ENCODE data around the gene ARL2. TPM values are rescaled to one million over a fixed set of nuclear protein-coding genes. Genes with fewer than 3 reads are reported as not detected.

Gene ARL2
- total and polyA plus RNA-seq, 5 donors = 117 to 179 (median 140) TPM

Small RNA genes lying within 50 kb of the gene (microRNA-seq; reads per million reads assigned to microRNA genes)
- 0.42 to 0.54 reads per million in 2 donors for gene MIR6879

Other genes with a start within 250 kb of the ARL2 start
- 100 to 1,000 TPM; 188 to 203 (median 197) TPM for gene SF1, start 235.6 kb upstream of the ARL2 start, total RNA-seq
- gene SF1, start 235.6 kb upstream of the ARL2 start, polyA plus RNA-seq = 72.8 TPM
- gene MAP4K2, start 210.9 kb upstream of the ARL2 start, total RNA-seq = 10 to 100 TPM in 3 of 4 donors, 1 to 10 TPM in 1; 8.7 to 11.7 (median 11.0) TPM
- 11.0 TPM for gene MAP4K2, start 210.9 kb upstream of the ARL2 start, polyA plus RNA-seq
- 10 to 100 TPM in 2 of 4 donors, 1 to 10 TPM in 2; 9.6 to 11.7 (median 10.1) TPM for gene MEN1, start 203.6 kb upstream of the ARL2 start, total RNA-seq
- 10.1 TPM for gene MEN1, start 203.6 kb upstream of the ARL2 start, polyA plus RNA-seq
- gene CDC42BPG, start 169.5 kb upstream of the ARL2 start, total RNA-seq = 1 to 10 TPM in 1 of 4 donors, under 1 TPM in 3; 0.39 to 2.3 (median 0.78) TPM
- gene CDC42BPG, start 169.5 kb upstream of the ARL2 start, polyA plus RNA-seq = 0.36 TPM
- gene EHD1, start 135.5 kb upstream of the ARL2 start, total RNA-seq = 10 to 100 TPM; 23.4 to 35.3 (median 31.4) TPM
- gene EHD1, start 135.5 kb upstream of the ARL2 start, polyA plus RNA-seq = 20.8 TPM
- 10 to 100 TPM; 13.3 to 17.9 (median 15.3) TPM for gene ATG2A, start 97.0 kb upstream of the ARL2 start, total RNA-seq
- gene ATG2A, start 97.0 kb upstream of the ARL2 start, polyA plus RNA-seq = 13.6 TPM
- gene PPP2R5B, start 89.5 kb upstream of the ARL2 start, total RNA-seq = 10 to 100 TPM; 21.7 to 28.0 (median 24.6) TPM
- gene PPP2R5B, start 89.5 kb upstream of the ARL2 start, polyA plus RNA-seq = 28.9 TPM
- gene GPHA2, start 78.3 kb upstream of the ARL2 start, total RNA-seq = not detected
- gene GPHA2, start 78.3 kb upstream of the ARL2 start, polyA plus RNA-seq = not detected
- gene MAJIN, start 42.1 kb upstream of the ARL2 start, total RNA-seq = not detected
- gene MAJIN, start 42.1 kb upstream of the ARL2 start, polyA plus RNA-seq = not detected
- gene BATF2, start 17.2 kb upstream of the ARL2 start, total RNA-seq = 1 to 10 TPM; 1.4 to 3.5 (median 1.7) TPM
- gene BATF2, start 17.2 kb upstream of the ARL2 start, polyA plus RNA-seq = 1.3 TPM
- gene SNX15, start 13.3 kb downstream of the ARL2 start, total RNA-seq = 10 to 100 TPM; 14.3 to 25.2 (median 19.9) TPM
- 16.7 TPM for gene SNX15, start 13.3 kb downstream of the ARL2 start, polyA plus RNA-seq
- 1 to 10 TPM; 4.2 to 7.7 (median 6.4) TPM for gene SAC3D1, start 27.1 kb downstream of the ARL2 start, total RNA-seq
- gene SAC3D1, start 27.1 kb downstream of the ARL2 start, polyA plus RNA-seq = 6.4 TPM
- gene NAALADL1, start 44.4 kb downstream of the ARL2 start, total RNA-seq = 1 to 10 TPM; 8.1 to 9.8 (median 8.8) TPM
- 7.1 TPM for gene NAALADL1, start 44.4 kb downstream of the ARL2 start, polyA plus RNA-seq
- 1 to 10 TPM in 2 of 4 donors, under 1 TPM in 2; 0.22 to 1.6 (median 1.3) TPM for gene CDCA5, start 69.9 kb downstream of the ARL2 start, total RNA-seq
- gene CDCA5, start 69.9 kb downstream of the ARL2 start, polyA plus RNA-seq = 0.50 TPM
- gene ZFPL1, start 70.1 kb downstream of the ARL2 start, total RNA-seq = 10 to 100 TPM; 25.6 to 27.3 (median 26.3) TPM
- 32.6 TPM for gene ZFPL1, start 70.1 kb downstream of the ARL2 start, polyA plus RNA-seq
- 10 to 100 TPM; 68.0 to 80.9 (median 79.1) TPM for gene VPS51, start 82.1 kb downstream of the ARL2 start, total RNA-seq
- gene VPS51, start 82.1 kb downstream of the ARL2 start, polyA plus RNA-seq = 67.1 TPM
- 10 to 100 TPM; 45.7 to 91.5 (median 52.3) TPM for gene TM7SF2, start 97.7 kb downstream of the ARL2 start, total RNA-seq
- 63.5 TPM for gene TM7SF2, start 97.7 kb downstream of the ARL2 start, polyA plus RNA-seq
- gene ZNHIT2, start 103.5 kb downstream of the ARL2 start, total RNA-seq = 1 to 10 TPM; 6.4 to 9.2 (median 7.8) TPM
- 11.6 TPM for gene ZNHIT2, start 103.5 kb downstream of the ARL2 start, polyA plus RNA-seq
- gene FAU, start 108.0 kb downstream of the ARL2 start, total RNA-seq = 100 to 1,000 TPM; 658 to 797 (median 721) TPM
- 686 TPM for gene FAU, start 108.0 kb downstream of the ARL2 start, polyA plus RNA-seq
- gene MRPL49, start 108.2 kb downstream of the ARL2 start, total RNA-seq = 10 to 100 TPM; 31.1 to 37.7 (median 34.1) TPM
- 24.8 TPM for gene MRPL49, start 108.2 kb downstream of the ARL2 start, polyA plus RNA-seq
- 10 to 100 TPM; 28.5 to 40.7 (median 32.8) TPM for gene SYVN1, start 120.4 kb downstream of the ARL2 start, total RNA-seq
- 17.4 TPM for gene SYVN1, start 120.4 kb downstream of the ARL2 start, polyA plus RNA-seq
- not detected for gene SPDYC, start 156.1 kb downstream of the ARL2 start, total RNA-seq
- gene SPDYC, start 156.1 kb downstream of the ARL2 start, polyA plus RNA-seq = not detected
- 100 to 1,000 TPM in 2 of 4 donors, 10 to 100 TPM in 2; 95.7 to 102 (median 98.8) TPM for gene CAPN1, start 167.8 kb downstream of the ARL2 start, total RNA-seq
- gene CAPN1, start 167.8 kb downstream of the ARL2 start, polyA plus RNA-seq = 74.4 TPM
- 10 to 100 TPM in 1 of 4 donors, 1 to 10 TPM in 3; 5.8 to 13.1 (median 7.5) TPM for gene POLA2, start 247.8 kb downstream of the ARL2 start, total RNA-seq
- 5.7 TPM for gene POLA2, start 247.8 kb downstream of the ARL2 start, polyA plus RNA-seq

Data from right cardiac atrium (tissue), 5 donors.